Gastrocnemius medialis (tissue), 4 donors: ENCODE results near the gene CFAP77. TPM values are rescaled to one million over a fixed set of nuclear protein-coding genes. Genes with fewer than 3 reads are reported as not detected.

Source experiments
- ATAC-seq, 2 donors: fragments of 150-250 bp; one replicate each; pipeline ENCODE4 v1.9.1; 2016
- DNase-seq, 2 donors: peaks; one replicate each; pipeline ENCODE4 v3.0.0-alpha.2; 2019
- H3K27ac ChIP-seq, 4 donors: fragments of 200-600 bp; sonication (generic); 1 replicate in 1 of 4; 2 replicates in 3 of 4; pipeline ENCODE4 v1.5.1; 2016 to 2018; ENCODE audit warnings: mild to moderate bottlenecking in 2 of 4, moderate library complexity in 1 of 4
- H3K27me3 ChIP-seq, 3 donors: fragments of 200-600 bp; sonication (generic) in 2 of 3; 1 replicate in 1 of 3; 2 replicates in 2 of 3; pipeline versions ENCODE4 v1.5.1 to v1.6.0; 2016 to 2019; ENCODE audit warnings: mild to moderate bottlenecking in 1 of 3, moderate library complexity in 1 of 3
- H3K36me3 ChIP-seq, 2 donors: fragments of 200-600 bp; sonication (generic) in 1 of 2; one replicate each; pipeline ENCODE4 v1.5.1; 2017 to 2018
- H3K4me1 ChIP-seq, 2 donors: fragments of 200-600 bp; sonication (generic) in 1 of 2; one replicate each; pipeline ENCODE4 v1.5.1; 2016 to 2017; ENCODE audit warnings: mild to moderate bottlenecking in 2 of 2
- H3K4me3 ChIP-seq, 4 donors: fragments of 200-600 bp; sonication (generic) in 3 of 4; 1 replicate in 1 of 4; 2 replicates in 3 of 4; pipeline ENCODE4 v1.5.1; 2016 to 2019; ENCODE audit warnings: mild to moderate bottlenecking in 2 of 4
- H3K9me3 ChIP-seq, 3 donors: fragments of 200-600 bp; sonication (generic) in 2 of 3; 1 replicate in 1 of 3; 2 replicates in 2 of 3; pipeline ENCODE4 v1.5.1; 2016 to 2019
- POLR2A ChIP-seq, 2 donors: fragments of 450-650 bp; IDR thresholded peaks; one replicate each; pipeline ENCODE4 v1.6.1; 2017; ENCODE audit warnings: antibody characterized with exemption in 2 of 2, mild to moderate bottlenecking in 2 of 2, moderate library complexity in 2 of 2
- in situ Hi-C, 4 donors: fragments of 200-750 bp; cut with MboI; loops; one replicate each; pipeline versions ENCODE4 v1.15.0 to v1.8.0; 2017; ENCODE audit warnings: low sequenced_read_pairs in 4 of 4
- intact Hi-C: fragments of 100-400 bp; cut with DNase I; formaldehyde crosslinking; loops from one replicate; pipeline ENCODE4 v1.15.1; 2023; ENCODE audit warnings: low total_unique reads
- total RNA-seq, 4 donors: library from RNA; depleted of rRNA; stranded (reverse); fragments of >200 nt; gene quantifications; one replicate each; pipeline versions ENCODE4 v1.1.0 to v1.2.3, GENCODE V29; 2016
- TF ChIP-seq, protein P1 (sequence below), 5 experiments: fragments of 450-650 bp in 3 of 5; fragments of 200-600 bp in 2 of 5; sonication (generic) in 2 of 5; IDR thresholded peaks in 4 of 5; conservative IDR thresholded peaks in 1 of 5; 1 replicate in 4 of 5; 2 replicates in 1 of 5; pipeline ENCODE4 v1.5.1; 2016 to 2019; ENCODE audit warnings: antibody characterized with exemption in 5 of 5, mild to moderate bottlenecking in 3 of 5, moderate library complexity in 3 of 5

The CFAP77 gene
- total RNA-seq, 4 donors from 2014 or later, result not detected

DNA sequence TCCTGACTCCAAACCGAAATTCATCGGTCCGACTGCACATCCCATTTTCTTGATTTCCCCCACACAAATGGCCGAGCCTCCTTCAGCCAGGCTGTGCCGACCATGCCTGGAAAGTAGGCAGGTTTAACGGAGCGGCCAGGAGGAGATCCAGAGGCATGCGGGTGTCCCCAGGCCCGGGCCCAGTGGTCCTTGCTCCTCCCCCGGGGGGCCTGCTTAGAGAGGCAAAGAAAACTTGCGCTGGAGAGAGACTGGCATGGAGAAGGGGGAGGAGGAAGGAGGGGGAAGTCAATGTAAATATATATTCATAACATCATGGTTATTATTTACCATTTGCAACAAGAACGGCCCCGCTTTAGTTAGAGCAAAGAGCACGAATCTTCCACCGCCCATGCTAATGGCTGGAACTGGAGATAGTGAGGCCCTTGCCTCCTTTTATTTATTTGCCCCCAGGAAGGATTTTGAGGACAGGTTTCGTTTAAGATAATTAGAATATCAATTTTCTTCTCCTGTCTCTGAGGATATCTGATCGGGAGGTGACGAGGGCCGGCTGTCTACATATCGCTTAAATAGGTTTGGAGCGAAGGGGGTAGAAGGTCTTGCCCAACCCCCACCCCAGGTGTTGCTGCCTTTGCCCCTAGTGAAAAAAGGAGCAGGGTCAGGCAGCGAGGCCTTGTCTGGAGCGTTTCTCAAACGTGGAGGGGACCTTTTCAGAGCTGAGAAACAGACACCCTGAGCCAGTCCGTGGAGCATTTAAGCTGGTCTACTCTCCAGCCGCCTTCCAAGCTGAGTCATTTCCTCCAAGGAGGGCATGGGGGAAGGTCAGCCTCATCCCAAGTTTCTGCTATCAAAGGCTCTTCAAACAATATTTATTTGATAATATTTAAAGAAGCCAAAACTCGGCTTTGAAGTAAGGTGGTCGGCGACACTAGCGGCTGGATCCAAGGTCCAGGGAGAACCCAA lies 174.9 kb downstream of the CFAP77 start:
- Histone ChIP-seq H3K36me3 (no peaks in the 10 kb centered on the region), H3K4me3 (no peak overlapping the region), H3K4me1 (peaks cover 0 to 3% of the 10 kb centered on the region in 2 donors), H3K27me3 (peaks cover 90 to 96% (median 95%) of the 10 kb centered on the region in 3 donors), H3K27ac (no peak overlapping the region), H3K9me3 (no peaks in the 10 kb centered on the region)
- in situ Hi-C loops, result no loop called here
- intact Hi-C loops, result no loop called here
- DNase-seq (no peak), ATAC-seq (no peak)
- no peak for TF ChIP-seq POLR2A (IDR thresholded peaks at IDR 0.05)
- TF ChIP-seq, protein P1, sequence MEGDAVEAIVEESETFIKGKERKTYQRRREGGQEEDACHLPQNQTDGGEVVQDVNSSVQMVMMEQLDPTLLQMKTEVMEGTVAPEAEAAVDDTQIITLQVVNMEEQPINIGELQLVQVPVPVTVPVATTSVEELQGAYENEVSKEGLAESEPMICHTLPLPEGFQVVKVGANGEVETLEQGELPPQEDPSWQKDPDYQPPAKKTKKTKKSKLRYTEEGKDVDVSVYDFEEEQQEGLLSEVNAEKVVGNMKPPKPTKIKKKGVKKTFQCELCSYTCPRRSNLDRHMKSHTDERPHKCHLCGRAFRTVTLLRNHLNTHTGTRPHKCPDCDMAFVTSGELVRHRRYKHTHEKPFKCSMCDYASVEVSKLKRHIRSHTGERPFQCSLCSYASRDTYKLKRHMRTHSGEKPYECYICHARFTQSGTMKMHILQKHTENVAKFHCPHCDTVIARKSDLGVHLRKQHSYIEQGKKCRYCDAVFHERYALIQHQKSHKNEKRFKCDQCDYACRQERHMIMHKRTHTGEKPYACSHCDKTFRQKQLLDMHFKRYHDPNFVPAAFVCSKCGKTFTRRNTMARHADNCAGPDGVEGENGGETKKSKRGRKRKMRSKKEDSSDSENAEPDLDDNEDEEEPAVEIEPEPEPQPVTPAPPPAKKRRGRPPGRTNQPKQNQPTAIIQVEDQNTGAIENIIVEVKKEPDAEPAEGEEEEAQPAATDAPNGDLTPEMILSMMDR (IDR thresholded peaks at IDR 0.05 in 4 of 5, conservative IDR thresholded peaks at IDR 0.05 in 1 of 5), result no peak

DNA sequence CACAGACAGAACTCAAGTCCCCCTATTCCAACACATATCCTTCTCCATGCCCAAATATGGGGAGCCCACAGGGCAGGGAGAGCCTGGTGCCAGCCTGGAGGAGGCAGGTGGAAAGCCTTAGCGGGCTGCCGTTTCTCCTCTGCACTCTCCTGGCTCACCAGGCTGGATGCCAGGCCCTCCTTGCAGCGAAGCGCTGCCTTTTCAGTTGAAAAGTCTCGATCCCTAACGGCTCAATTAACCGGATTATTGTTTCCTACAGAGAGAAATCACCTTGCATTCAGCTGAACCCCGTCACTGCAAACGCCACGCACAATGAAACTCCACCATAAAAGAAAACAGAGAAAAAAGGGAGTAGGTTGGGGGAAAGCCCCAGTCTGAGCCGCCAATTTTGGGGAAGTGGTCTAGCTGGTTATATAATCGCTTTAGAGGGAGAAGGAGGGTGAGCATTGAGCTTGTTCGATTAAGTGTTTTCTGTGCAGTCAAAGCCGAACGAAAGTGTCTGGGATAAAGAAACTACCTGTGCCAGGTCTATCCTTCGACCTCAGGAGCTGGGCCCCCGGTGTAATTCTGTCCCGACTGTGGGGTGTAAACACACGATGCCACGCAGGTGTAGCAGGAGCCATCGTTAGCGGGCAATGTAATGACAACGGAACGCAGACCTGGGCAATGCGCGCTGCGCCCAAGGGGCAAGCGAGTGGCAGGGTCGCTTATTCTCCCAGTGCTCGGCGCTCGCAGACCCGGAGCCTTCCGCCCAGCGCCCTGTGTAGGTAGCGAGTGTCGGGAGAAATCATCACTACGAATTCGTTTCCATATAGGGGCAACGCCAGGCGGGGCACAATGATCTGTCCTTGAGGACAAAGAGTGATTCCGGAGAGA lies 176.2 kb downstream of the CFAP77 start:
- peaks cover 88 to 94% (median 93%) of the 10 kb centered on the region in 3 donors for H3K27me3 ChIP-seq
- peaks cover 0 to 3% of the 10 kb centered on the region in 2 donors for H3K4me1 ChIP-seq
- no peaks in the 10 kb centered on the region for H3K36me3 ChIP-seq
- no peak for TF ChIP-seq POLR2A (IDR thresholded peaks at IDR 0.05)
- TF ChIP-seq, protein P1 (IDR thresholded peaks at IDR 0.05 in 4 of 5, conservative IDR thresholded peaks at IDR 0.05 in 1 of 5), result no peak
- ATAC-seq (no peak), DNase-seq (no peak)
- intact Hi-C loops (no loop called here), in situ Hi-C loops (no loop called here)
- no peak overlapping the region for H3K4me3 ChIP-seq
- no peaks in the 10 kb centered on the region for H3K9me3 ChIP-seq
- no peak overlapping the region for H3K27ac ChIP-seq

DNA sequence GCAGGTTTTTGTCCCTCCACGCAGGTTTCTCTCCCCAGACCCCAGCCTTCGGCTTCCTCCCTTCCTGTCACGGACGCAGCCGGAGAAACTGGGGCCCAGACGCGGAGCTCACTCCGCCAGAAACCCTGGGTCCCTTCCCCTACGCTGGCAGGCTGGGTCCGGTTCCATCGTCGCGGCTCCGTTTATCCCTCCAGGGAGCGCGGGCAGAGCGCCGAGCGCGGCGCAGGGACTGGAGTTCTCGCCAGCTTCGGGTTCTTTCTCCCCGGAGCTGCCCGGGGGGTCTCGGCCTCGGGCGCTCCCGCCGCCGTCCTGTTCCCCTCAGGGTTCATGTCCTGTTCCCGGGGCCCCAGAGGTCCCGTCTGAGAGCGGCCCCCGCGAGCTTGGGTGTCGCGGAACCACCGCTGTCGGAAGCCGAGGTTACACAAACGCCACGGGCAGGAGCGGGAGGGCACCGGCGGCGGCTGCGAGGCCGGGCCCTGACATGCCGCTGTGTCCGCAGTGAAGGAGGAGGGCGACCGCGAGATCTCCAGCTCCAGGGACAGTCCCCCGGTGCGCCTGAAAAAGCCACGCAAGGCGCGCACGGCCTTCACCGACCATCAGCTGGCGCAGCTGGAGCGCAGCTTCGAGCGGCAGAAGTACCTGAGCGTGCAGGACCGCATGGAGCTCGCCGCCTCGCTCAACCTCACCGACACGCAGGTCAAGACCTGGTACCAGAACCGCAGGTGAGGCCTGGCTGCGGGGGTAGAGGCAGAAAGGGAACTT lies 177.0 kb downstream of the CFAP77 start:
- peaks cover 89 to 99% (median 98%) of the 10 kb centered on the region in 3 donors for H3K27me3 ChIP-seq
- no peaks in the 10 kb centered on the region for H3K4me1 ChIP-seq
- in situ Hi-C loops, result no loop called here
- no peak for DNase-seq
- no peak overlapping the region for H3K27ac ChIP-seq
- intact Hi-C loops, result no loop called here
- no peak overlapping the region for H3K4me3 ChIP-seq
- ATAC-seq, result no peak
- no peaks in the 10 kb centered on the region for H3K36me3 ChIP-seq
- no peak for TF ChIP-seq POLR2A (IDR thresholded peaks at IDR 0.05)
- TF ChIP-seq, protein P1 (IDR thresholded peaks at IDR 0.05 in 4 of 5, conservative IDR thresholded peaks at IDR 0.05 in 1 of 5), result no peak
- H3K9me3 ChIP-seq, result no peaks in the 10 kb centered on the region

DNA sequence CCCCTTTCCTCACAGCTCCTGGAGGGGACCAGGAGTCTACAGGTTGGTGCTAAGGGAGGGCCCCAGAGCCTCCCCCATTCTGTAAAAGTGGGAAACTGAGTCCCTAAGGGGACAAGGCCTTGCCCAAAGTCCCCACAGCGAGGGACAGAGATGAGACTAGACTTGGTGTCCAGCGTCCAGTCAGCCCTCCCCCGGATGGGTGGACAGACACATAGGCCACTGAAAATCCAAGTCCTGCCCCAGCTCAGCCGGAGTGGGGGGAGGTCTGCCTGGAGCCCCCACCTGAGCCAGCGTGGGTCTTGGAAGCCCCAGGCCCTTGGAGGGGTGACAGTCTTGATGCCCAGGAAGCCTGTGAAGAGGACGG lies 177.6 kb downstream of the CFAP77 start:
- intact Hi-C loops (no loop called here), in situ Hi-C loops (no loop called here)
- ATAC-seq, result no peak
- no peak for TF ChIP-seq POLR2A (IDR thresholded peaks at IDR 0.05)
- TF ChIP-seq, protein P1 (IDR thresholded peaks at IDR 0.05 in 4 of 5, conservative IDR thresholded peaks at IDR 0.05 in 1 of 5), result no peak
- no peaks in the 10 kb centered on the region for H3K9me3 ChIP-seq
- DNase-seq, result no peak
- no peaks in the 10 kb centered on the region for H3K4me1 ChIP-seq
- H3K27ac ChIP-seq, result no peak overlapping the region
- no peak overlapping the region for H3K4me3 ChIP-seq
- peaks cover 94 to 98% (median 95%) of the 10 kb centered on the region in 3 donors for H3K27me3 ChIP-seq
- no peaks in the 10 kb centered on the region for H3K36me3 ChIP-seq
